HG02642 (cell line): ENCODE measurements around the gene NAT8L.

Source experiments
- ATAC-seq: cut with Tn5 transposase; IDR thresholded peaks from one replicate; pipeline ENCODE4 v1.9.1; 2021; ENCODE audit warnings: mild to moderate bottlenecking; ENCODE audit not compliant: unreplicated experiment, poor library complexity

NAT8L gene

GRCh38 chr4:2062808-2063524 is 3.8 kb downstream of the NAT8L start:
- ATAC-seq, result no peak

- no peak for ATAC-seq
These were observed 4.6 kb downstream of the NAT8L start for GRCh38 chr4:2063557-2064275.

- no peak for ATAC-seq
These were observed 5.3 kb downstream of the NAT8L start for GRCh38 chr4:2064276-2064991.

GRCh38 chr4:2065106-2065930 is 6.2 kb downstream of the NAT8L start:
- ATAC-seq, result no peak

GRCh38 chr4:2066011-2066551 is 7.0 kb downstream of the NAT8L start:
- ATAC-seq, result no peak

GRCh38 chr4:2066571-2067445 is 7.7 kb downstream of the NAT8L start:
- no peak for ATAC-seq

GRCh38 chr4:2067446-2068197 is 8.5 kb downstream of the NAT8L start:
- no peak for ATAC-seq

GRCh38 chr4:2068198-2068470 is 9.0 kb downstream of the NAT8L start:
- ATAC-seq, result no peak

GRCh38 chr4:2068566-2068965 is 9.4 kb downstream of the NAT8L start:
- ATAC-seq, result no peak

- ATAC-seq, result no peak
These were observed 10.2 kb downstream of the NAT8L start for GRCh38 chr4:2069161-2069971.

GRCh38 chr4:2069986-2070385 is 10.9 kb downstream of the NAT8L start:
- no peak for ATAC-seq

- ATAC-seq, result no peak
These were observed 11.5 kb downstream of the NAT8L start for GRCh38 chr4:2070421-2071251.

- ATAC-seq, result no peak
These were observed 12.3 kb downstream of the NAT8L start for GRCh38 chr4:2071252-2071911.

GRCh38 chr4:2071912-2072867 is 13.1 kb downstream of the NAT8L start:
- no peak for ATAC-seq

- no peak for ATAC-seq
These were observed 14.1 kb downstream of the NAT8L start for GRCh38 chr4:2072971-2073807.
